Measurements from ENCODE around the gene RBMS1. TPM values are rescaled to one million over a fixed set of nuclear protein-coding genes. Genes with fewer than 3 reads are reported as not detected.
"Not testable (repeated sequence)": the region's sequence is repeated elsewhere in the genome, so short reads cannot be mapped to it uniquely, and the experiment has no call there.

The RBMS1 gene
- total and polyA plus RNA-seq, 3 donors from 2014 or later, result 26.8 to 34.7 (median 30.0) TPM

DNA sequence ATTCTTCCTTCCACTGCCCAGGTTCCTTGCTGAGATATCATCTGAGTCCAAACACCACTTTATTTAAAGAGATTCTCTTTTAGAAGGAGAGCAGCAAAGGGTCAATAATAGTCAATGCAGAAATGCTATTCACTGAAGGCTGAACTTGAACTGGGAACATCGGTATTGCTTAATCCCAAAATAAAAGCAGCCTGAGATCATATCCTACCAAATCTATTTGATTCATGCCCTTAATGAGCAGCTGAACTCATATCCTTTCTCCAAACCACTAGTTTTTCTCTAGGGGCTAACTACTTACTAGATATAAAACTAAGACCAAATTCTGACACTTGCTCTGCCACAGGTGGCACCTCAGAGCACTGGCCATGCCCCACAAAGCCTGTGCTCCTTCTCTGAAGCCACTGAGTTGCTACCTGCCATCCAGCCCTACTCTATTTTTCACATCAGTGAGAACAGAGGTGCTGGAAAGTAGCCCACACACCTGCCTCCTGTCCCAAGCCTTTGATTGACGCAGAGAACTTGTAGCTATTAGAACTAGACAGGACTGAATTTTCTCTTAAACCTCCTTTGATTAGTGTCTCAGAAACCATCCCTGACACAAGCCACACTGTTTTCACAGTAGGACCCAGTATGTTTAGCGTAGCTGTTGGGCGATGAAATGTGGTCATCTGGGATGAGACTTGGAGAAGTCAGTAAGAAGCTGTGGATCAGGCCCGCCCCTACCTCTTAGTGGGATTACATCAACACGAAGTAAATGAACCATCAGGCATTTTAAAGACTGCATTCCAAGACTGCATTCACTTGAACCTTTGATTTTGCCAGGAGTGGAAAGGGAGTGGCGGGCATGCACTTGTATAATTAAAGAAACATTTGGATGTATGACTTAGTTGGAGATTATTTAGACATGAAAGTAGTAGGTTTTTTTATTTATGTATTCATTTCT is 124.3 kb downstream of the RBMS1 start:
- no peak for DNase-seq
- no peaks in the 10 kb centered on the region for H3K27me3 ChIP-seq
- peaks cover 25% of the 10 kb centered on the region for H3K4me1 ChIP-seq
- no peak overlapping the region for H3K4me3 ChIP-seq
- no peak overlapping the region for H3K27ac ChIP-seq
- intact Hi-C loops (cut with DNase I; ENCODE audit: low total_unique reads), result no loop called here
- TF ChIP-seq POLR2A (IDR thresholded peaks at IDR 0.05), result no peak
- H3K36me3 ChIP-seq (ENCODE audit: low read depth, missing control alignments), result no peaks in the 10 kb centered on the region
- WGBS, 2 donors, result 84 to 85% methylated on average over 7 of the region's 7 CpGs
- H3K9me3 ChIP-seq, result no peaks in the 10 kb centered on the region

DNA sequence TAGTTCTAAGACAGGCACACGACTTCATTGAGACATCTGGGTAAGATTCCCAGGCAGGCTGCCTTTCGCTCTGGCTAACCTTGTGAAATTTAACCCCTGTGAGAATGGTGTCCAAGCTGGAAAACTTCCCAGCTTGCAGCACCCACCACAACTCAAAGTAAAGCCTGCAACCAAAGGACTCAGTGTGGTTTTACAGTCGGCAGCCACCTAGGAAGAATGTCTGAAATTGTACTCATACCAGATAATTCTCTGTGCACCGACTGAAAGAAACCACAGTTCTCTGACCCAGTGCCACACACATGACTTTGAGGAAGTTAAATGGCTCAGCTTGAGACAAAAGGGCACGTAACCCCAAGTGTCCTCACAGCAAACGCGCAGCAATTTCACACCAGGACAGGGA is 125.7 kb downstream of the RBMS1 start:
- no peak overlapping the region for H3K27ac ChIP-seq
- TF ChIP-seq POLR2A (IDR thresholded peaks at IDR 0.05), result no peak
- TF ChIP-seq, protein P1, sequence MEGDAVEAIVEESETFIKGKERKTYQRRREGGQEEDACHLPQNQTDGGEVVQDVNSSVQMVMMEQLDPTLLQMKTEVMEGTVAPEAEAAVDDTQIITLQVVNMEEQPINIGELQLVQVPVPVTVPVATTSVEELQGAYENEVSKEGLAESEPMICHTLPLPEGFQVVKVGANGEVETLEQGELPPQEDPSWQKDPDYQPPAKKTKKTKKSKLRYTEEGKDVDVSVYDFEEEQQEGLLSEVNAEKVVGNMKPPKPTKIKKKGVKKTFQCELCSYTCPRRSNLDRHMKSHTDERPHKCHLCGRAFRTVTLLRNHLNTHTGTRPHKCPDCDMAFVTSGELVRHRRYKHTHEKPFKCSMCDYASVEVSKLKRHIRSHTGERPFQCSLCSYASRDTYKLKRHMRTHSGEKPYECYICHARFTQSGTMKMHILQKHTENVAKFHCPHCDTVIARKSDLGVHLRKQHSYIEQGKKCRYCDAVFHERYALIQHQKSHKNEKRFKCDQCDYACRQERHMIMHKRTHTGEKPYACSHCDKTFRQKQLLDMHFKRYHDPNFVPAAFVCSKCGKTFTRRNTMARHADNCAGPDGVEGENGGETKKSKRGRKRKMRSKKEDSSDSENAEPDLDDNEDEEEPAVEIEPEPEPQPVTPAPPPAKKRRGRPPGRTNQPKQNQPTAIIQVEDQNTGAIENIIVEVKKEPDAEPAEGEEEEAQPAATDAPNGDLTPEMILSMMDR (IDR thresholded peaks at IDR 0.05), result no peak
- no peaks in the 10 kb centered on the region for H3K36me3 ChIP-seq (ENCODE audit: low read depth, missing control alignments)
- no peaks in the 10 kb centered on the region for H3K9me3 ChIP-seq
- intact Hi-C loops (cut with DNase I; ENCODE audit: low total_unique reads), result no loop called here
- H3K27me3 ChIP-seq, result no peaks in the 10 kb centered on the region
- DNase-seq, result no peak
- no peak overlapping the region for H3K4me3 ChIP-seq
- 29 to 59% methylated on average over 7 of the region's 7 CpGs for WGBS, 2 donors
- H3K4me1 ChIP-seq, result peaks cover 20% of the 10 kb centered on the region

DNA sequence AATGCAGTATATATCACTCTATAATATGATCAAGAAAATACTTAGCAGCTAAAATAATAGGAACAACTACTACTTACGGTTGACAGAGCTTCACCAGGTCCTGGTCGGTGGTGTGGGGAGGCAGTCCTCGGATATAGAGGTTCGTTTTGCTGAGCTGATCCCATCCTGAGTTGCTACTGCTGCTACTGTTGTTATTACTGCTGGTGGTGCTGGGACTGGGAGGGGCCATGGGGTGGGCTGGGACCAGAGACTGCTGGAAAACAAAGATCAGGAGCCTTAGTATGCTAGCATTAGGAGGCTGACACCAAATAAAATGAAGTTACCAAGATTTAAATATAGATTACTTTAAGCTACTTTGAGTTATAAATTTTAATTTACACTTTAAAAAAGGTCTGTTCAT is 126.5 kb downstream of the RBMS1 start:
- H3K27ac ChIP-seq; DNase-seq; H3K36me3 ChIP-seq (ENCODE audit: low read depth, missing control alignments); H3K9me3 ChIP-seq; H3K4me3 ChIP-seq; intact Hi-C loops (cut with DNase I; ENCODE audit: low total_unique reads); H3K27me3 ChIP-seq: not testable (repeated sequence)
- 59 to 80% methylated on average over 4 of the region's 4 CpGs for WGBS, 2 donors
- H3K4me1 ChIP-seq, result peaks cover 13% of the 10 kb centered on the region

DNA sequence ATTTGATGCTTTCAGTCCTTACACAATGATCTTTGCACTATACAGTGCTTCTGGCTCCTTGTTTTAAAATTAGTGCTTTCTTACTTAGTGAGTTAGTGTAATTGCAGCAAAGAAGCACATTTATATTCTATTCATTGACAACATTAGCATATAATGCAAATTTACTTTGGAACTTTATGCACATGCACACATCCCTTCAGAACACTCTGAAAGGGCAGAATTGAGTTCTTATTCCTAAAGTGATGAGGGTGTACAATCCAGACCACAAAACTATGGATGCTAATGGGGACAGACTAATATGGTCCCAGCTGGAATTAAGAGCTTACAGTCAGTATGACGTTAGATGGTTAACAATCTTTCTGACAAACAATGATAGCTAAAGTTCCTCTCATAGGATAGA is 127.1 kb downstream of the RBMS1 start:
- Histone ChIP-seq H3K4me1 (peaks cover 12% of the 10 kb centered on the region), H3K4me3 (no peak overlapping the region), H3K9me3 (no peaks in the 10 kb centered on the region), H3K27me3 (no peaks in the 10 kb centered on the region), H3K27ac (no peak overlapping the region), H3K36me3 (ENCODE audit: low read depth, missing control alignments) (no peaks in the 10 kb centered on the region)
- no peak for DNase-seq
- TF ChIP-seq, protein P1 (IDR thresholded peaks at IDR 0.05), result no peak
- no peak for TF ChIP-seq POLR2A (IDR thresholded peaks at IDR 0.05)
- intact Hi-C loops (cut with DNase I; ENCODE audit: low total_unique reads), result no loop called here
- WGBS, 2 donors, result 85 to 86% methylated on average over 1 of the region's 1 CpG

DNA sequence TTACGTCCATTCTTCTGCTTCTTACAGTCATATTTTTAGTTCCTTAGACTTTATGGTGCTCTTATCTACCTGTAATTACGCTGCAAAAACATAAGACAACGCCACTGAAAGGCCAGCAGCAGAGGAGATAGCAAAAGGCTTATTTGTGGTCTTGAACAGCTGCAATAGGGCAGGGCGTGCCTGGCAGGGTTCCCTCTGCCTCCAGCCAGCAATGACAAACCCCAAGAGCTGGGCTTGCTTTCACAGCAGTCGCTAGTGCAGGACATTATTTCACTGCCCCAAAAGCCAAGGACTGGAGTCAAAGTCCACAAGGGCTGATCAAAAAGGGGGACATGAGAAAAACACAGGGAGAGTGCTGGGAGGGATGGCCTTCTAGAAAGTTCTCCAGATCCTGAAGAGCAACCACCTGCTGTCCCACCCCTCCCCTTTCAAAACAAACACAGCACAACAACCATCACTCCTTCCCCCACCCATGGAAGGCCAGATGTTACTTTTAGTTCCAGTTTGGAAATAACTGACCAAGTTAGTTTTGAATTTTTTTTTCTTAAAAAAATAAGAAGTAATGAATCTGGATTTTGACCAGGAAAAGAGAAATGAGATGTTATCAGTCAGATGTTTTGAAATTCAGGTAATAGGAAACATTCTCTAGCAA is 127.8 kb downstream of the RBMS1 start:
- Histone ChIP-seq H3K4me3 (no peak overlapping the region), H3K36me3 (ENCODE audit: low read depth, missing control alignments) (no peaks in the 10 kb centered on the region), H3K4me1 (peaks cover 8% of the 10 kb centered on the region), H3K27ac (no peak overlapping the region), H3K9me3 (no peaks in the 10 kb centered on the region), H3K27me3 (no peaks in the 10 kb centered on the region)
- TF ChIP-seq POLR2A (IDR thresholded peaks at IDR 0.05), result no peak
- TF ChIP-seq, protein P1 (IDR thresholded peaks at IDR 0.05), result no peak
- DNase-seq, result peak; percentile 53
- intact Hi-C loops (cut with DNase I; ENCODE audit: low total_unique reads), result no loop called here
- WGBS, 2 donors, result 58 to 67% methylated on average over 5 of the region's 5 CpGs
